ENCODE data around the gene SP8. TPM values are rescaled to one million over a fixed set of nuclear protein-coding genes. Genes with fewer than 3 reads are reported as not detected.

SP8 gene
- polyA plus RNA-seq, 1 of the 3 experiments (the other 2 are of a cell fraction), result not detected

- no peaks in the 10 kb centered on the region for H4K20me1 ChIP-seq (ENCODE audit: insufficient read depth)
- no peaks in the 10 kb centered on the region for H3K79me2 ChIP-seq (ENCODE audit: insufficient read depth)
- no peak overlapping the region for H3K9ac ChIP-seq
- H3K27me3 ChIP-seq (ENCODE audit: insufficient read depth), result peaks cover 87% of the 10 kb centered on the region
- POLR2A ChIA-PET, result no interaction called here
- no peak overlapping the region for H2AFZ ChIP-seq (ENCODE audit: low read depth)
- H3K4me2 ChIP-seq, result no peak overlapping the region
- H3F3A ChIP-seq (replicated peaks; ENCODE audit: insufficient read depth), result no peaks in the 10 kb centered on the region
- H3K4me3 ChIP-seq (ENCODE audit: low read depth in 2 of 2, low read length in 1 of 2), result no peak overlapping the region
- H3K36me3 ChIP-seq (replicated peaks in 1 of 2; ENCODE audit: control insufficient read depth in 1 of 2, insufficient read depth in 2 of 2, low read length in 1 of 2), result no peaks in the 10 kb centered on the region
- H3K9me2 ChIP-seq, result no peaks in the 10 kb centered on the region
- H3K4me1 ChIP-seq (ENCODE audit: control insufficient read depth in 1 of 2, insufficient read depth in 2 of 2, low read depth in 1 of 2, low read length in 1 of 2), result peaks cover 0 to 5% of the 10 kb centered on the region in 2 experiments; a peak in 1 of 4 replicates
- no peak for DNase-seq
- no peaks in the 10 kb centered on the region for H3K9me3 ChIP-seq
- H3K27ac ChIP-seq (ENCODE audit: low read depth in 2 of 2, low read length in 1 of 2), result no peak overlapping the region
- CTCF ChIA-PET, result interaction anchor here (2.9 kb wide), 1 partner anchor 18 kb away, joined by 6 read pairs; no protein-coding TSS in a partner anchor
- 4% methylated on average over 5 of the region's 5 CpGs for WGBS (ENCODE audit: low lambda C conversion rate)
- TF ChIP-seq CHD2 (IDR thresholded peaks at IDR 0.05; ENCODE audit: low read length, partially characterized antibody) (no peak), SMC3 (IDR thresholded peaks at IDR 0.05; ENCODE audit: low read depth, low read length) (no peak), NFIC (IDR thresholded peaks at IDR 0.05; ENCODE audit: borderline replicate concordance) (no peak), EZH2phosphoT487 (IDR thresholded peaks at IDR 0.05; ENCODE audit: borderline replicate concordance, low read depth) (no peak), TEAD4 (IDR thresholded peaks at IDR 0.05; ENCODE audit: borderline replicate concordance, insufficient read depth) (no peak), GABPA (IDR thresholded peaks at IDR 0.05; ENCODE audit: low read depth) (no peak), RXRA (IDR thresholded peaks at IDR 0.05; ENCODE audit: borderline replicate concordance, low read depth) (no peak), USF2 (IDR thresholded peaks at IDR 0.05; ENCODE audit: borderline replicate concordance, low read depth, low read length) (no peak), ELF1 (IDR thresholded peaks at IDR 0.05) (no peak)
Measured at GRCh38 chr7:20795881-20796280, 9.2 kb upstream of the SP8 start.

- Histone ChIP-seq H3K27ac (ENCODE audit: low read depth in 2 of 2, low read length in 1 of 2) (no peak overlapping the region), H3K4me3 (ENCODE audit: low read depth in 2 of 2, low read length in 1 of 2) (no peak overlapping the region), H3K9ac (no peak overlapping the region), H3K36me3 (replicated peaks in 1 of 2; ENCODE audit: control insufficient read depth in 1 of 2, insufficient read depth in 2 of 2, low read length in 1 of 2) (no peaks in the 10 kb centered on the region), H3K4me1 (ENCODE audit: control insufficient read depth in 1 of 2, insufficient read depth in 2 of 2, low read depth in 1 of 2, low read length in 1 of 2) (peaks cover 0 to 5% of the 10 kb centered on the region in 2 experiments; a peak in 1 of 4 replicates), H3K79me2 (ENCODE audit: insufficient read depth) (no peaks in the 10 kb centered on the region), H3K9me2 (no peaks in the 10 kb centered on the region), H4K20me1 (ENCODE audit: insufficient read depth) (no peaks in the 10 kb centered on the region), H3K9me3 (no peaks in the 10 kb centered on the region), H2AFZ (ENCODE audit: low read depth) (no peak overlapping the region), H3K27me3 (ENCODE audit: insufficient read depth) (peaks cover 92% of the 10 kb centered on the region), H3K4me2 (no peak overlapping the region), H3F3A (replicated peaks; ENCODE audit: insufficient read depth) (no peaks in the 10 kb centered on the region)
- ChIA-PET POLR2A (no interaction called here), CTCF (interaction anchor here (2.9 kb wide), 1 partner anchor 18 kb away, joined by 6 read pairs; no protein-coding TSS in a partner anchor)
- WGBS (ENCODE audit: low lambda C conversion rate), result 6% methylated on average over 10 of the region's 10 CpGs
- no peak for DNase-seq
- TF ChIP-seq TCF12 (IDR thresholded peaks at IDR 0.05) (no peak), EP300 (IDR thresholded peaks at IDR 0.05; ENCODE audit: borderline replicate concordance in 1 of 2, low read depth in 1 of 2, low read length in 1 of 2) (no peak), ELF1 (IDR thresholded peaks at IDR 0.05) (no peak), RAD21 (IDR thresholded peaks at IDR 0.05; ENCODE audit: low read length) (no peak), RFX5 (IDR thresholded peaks at IDR 0.05; ENCODE audit: low read length) (no peak), RXRA (IDR thresholded peaks at IDR 0.05; ENCODE audit: borderline replicate concordance, low read depth) (no peak), REST (IDR thresholded peaks at IDR 0.05; ENCODE audit: low read depth, low read length) (no peak), FOXM1 (IDR thresholded peaks at IDR 0.05; ENCODE audit: low read depth) (no peak), JUND (IDR thresholded peaks at IDR 0.05) (no peak), USF1 (IDR thresholded peaks at IDR 0.05; ENCODE audit: borderline replicate concordance, low read depth) (no peak), MEF2A (IDR thresholded peaks at IDR 0.05; ENCODE audit: borderline replicate concordance, low read depth) (no peak), GABPA (IDR thresholded peaks at IDR 0.05; ENCODE audit: low read depth) (no peak), SIN3A (IDR thresholded peaks at IDR 0.05; ENCODE audit: borderline replicate concordance, low read depth, low read length) (no peak), MXI1 (IDR thresholded peaks at IDR 0.05; ENCODE audit: low read depth, low read length) (no peak), SMC3 (IDR thresholded peaks at IDR 0.05; ENCODE audit: low read depth, low read length) (no peak), IRF3 (IDR thresholded peaks at IDR 0.05; ENCODE audit: low read depth, low read length) (no peak), TAF1 (IDR thresholded peaks at IDR 0.05; ENCODE audit: borderline replicate concordance, low read depth, low read length) (no peak)
Measured at GRCh38 chr7:20795361-20795760, 8.7 kb upstream of the SP8 start.
